ENCODE data around the gene FAM217A.
"Not testable (repeated sequence)": the region's sequence is repeated elsewhere in the genome, so short reads cannot be mapped to it uniquely, and the experiment has no call there.

The FAM217A gene, protein sequence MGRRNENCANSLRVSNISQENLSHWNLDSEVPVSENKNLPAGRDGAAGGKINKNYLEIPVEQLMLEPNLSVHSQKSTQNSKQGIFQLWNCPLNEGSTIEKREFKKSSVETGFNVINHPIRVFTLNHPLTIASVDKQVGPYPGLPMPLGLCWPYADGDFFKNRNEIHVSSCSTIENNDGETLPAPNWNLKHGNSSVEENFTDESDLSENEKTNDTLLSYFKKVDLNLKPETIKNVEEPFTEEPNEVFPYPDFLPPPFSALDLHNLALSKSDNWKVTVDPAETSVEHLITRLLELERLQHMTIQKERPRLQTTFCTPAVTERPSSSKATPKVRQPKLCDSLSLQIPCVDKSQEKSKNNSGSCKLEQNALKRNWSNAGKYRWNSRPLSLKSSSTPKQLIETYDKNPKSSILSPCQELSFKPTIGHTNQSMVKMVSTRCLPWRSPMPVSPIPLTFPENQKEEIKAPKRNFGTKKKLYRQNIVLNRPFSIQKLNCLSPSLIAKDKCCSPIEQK

DNA sequence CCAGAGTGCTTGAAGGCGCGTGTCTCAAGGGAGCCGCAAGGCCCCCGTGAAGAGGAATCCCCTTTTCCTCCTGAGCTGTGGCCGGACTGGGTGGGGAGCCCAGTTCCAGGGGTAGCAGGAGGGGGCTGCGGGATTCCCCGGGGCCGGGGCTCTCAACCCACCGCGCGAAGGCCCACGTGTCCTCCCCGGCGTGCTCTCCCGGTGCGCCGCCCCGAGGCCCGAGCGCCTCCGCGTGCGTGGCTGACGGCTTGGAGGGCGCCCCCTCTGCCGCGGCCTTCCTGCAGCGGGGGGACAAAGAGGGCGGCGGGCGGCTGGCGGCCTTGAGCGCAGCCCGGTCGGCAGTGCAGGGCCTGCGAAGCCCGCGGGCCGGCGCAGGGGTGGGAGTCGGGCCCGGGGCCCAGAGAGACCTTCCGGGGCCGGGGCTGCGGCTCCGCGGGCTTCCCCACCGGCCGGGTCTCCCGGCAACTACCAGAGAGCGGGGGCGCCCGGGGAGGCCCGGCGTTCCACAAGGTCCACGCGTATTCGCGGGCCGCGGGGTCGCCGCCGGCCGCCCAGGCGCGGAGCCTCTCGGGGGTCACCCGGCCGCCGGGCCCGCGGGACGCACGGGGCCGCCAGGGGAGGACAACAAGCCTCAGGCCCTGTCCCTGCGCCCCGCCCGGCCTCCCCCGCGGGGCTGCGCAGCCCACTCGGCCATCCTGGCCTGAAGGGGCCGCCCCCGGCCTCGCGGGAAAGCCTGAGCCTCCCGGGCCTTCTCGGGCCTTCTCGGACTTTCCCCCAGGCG lies at the start of gene FAM217A:
Gene FAM217A (minus strand): TSS at position 447 of the 781 bp plus-strand sequence. CDS start 1,723 bp downstream, outside the sequence.
- no peak for FAIRE-seq

DNA sequence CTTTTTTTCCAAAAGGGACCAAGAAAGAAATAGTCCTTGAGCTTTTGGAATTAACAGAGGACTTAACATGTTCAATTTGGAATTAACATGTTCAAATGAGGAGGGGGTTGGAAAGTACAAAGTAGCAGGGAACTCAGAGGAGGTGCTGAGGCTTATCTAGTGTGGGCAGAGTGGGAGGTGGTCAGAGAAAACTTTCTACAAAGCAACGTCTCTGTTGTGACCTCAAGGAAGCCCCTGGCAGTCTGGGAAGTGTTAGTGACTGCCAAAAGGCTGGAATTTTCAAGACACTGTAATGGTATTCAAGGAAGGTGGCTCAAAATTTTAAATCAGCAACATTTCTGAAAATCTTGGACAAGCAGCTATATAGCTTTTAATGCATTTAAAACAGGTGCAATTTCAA lies 49.1 kb upstream of the FAM217A start:
- FAIRE-seq: no peak

DNA sequence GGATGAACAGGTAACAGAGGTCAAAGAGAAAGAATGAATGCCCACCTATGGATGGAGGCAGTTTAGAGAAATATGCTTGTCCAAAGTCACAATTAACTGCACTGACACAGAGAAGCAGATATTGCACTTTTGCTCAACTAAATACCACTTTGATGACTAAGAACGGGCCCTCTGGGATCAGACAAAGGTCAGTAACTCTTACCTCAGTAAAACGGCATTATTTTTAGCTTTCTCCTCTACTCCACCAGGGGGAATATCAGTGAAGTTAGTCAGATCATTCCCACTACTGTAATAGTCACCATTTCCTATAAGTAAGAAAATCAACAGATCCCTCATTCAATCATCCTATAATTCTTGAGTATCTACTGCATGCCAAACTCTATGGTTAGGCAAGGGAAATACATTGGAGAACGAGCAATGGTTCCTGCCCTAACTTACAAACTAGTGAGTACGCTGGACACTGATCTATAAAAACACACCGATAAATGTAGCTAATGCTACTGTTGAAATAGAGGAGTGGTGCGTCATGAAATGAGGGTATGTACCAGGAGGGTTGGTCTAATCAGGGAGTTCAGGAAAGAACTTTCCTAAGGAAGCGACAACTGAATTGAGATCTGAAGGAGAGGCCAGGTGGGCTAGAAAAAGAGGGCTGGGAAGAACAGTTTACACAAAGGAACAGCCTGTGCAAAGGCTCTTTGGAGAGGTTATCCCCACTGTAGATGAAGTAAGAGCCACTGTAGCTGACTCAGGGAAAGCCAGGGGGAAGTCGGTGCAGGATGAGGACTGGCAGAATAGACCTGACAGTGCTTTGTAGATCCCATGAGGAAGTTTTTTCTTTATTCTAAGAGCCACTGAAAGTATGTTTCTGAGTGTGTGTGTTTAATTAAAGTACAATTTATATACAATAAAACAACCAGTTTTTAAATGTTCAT lies 47.3 kb upstream of the FAM217A start:
- no peak for FAIRE-seq

DNA sequence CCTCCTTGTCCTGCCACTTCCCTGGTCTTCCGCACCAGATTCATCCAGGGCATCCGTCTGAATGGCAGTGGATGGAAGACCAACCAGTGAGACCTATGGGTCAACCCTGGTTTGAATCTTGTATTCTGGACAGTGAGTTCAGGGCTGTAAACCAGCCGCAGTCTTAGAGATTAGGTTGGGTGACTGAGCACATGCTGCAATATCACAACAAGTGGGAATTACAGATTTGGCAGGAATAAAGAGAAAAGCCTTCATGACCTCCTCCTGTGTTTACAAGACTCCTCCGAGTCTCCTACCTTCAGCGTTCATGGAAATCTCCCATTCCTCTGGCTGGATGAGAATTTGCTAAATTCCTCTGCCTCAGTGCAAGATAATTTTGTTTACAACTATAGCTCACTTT lies 46.6 kb upstream of the FAM217A start:
- no peak for FAIRE-seq

DNA sequence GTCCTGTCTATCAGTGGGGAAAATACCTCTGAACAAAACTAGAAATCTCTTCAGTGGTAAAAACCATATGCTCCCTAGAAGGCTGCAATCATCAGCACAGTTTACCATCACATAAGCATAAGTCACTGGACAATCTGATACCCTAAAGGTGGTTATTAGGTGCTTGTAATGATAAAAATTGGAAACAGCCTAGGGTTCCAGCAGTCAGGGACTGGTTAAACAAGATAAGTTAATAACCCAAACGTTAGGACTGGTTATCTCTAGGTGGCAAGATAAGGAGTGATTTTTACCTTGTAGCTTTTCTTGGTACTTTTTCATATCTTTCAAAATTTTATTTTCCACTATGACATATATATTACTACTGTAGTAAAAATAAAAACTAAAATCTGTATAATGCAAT lies 45.4 kb upstream of the FAM217A start:
- FAIRE-seq: no peak

DNA sequence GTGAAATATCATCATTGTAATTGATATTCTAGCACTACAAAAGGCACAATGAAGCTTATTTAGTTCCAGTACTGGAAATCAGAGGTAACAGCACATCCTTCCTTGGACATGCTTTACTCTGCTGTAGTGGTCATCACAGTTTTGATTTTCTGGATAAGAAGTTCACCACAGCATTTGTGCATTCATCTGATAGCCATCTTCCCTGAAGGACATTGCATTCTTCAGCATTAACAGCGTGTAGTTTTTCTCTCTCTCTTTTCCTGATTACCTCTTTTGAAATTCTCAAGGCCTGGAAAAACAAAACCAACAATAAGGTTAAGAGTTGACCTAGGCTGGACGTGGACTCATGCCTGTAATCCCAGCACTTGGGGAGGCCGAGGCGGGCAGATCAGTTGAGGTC lies 36.8 kb upstream of the FAM217A start:
- no peak for FAIRE-seq

DNA sequence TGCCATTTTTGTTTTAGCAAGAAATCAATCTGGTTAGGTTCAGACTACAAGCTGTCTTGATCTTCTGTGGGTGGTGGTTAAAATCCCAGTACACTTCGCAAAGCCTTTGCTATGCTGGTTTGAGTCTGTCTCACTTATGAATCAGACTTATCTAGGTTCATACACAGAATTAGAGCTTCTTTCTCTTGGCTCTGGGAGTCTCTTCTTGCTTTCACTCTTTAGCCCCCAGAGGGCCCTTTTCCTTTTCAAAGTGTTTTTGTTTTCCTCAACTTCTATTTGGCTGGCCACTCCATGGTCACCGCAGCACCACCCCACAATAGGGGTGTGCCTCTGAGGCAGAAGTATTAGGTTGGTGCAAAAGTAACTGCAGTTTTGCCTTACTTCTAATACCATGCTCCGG lies 35.2 kb upstream of the FAM217A start:
- no peak for FAIRE-seq

DNA sequence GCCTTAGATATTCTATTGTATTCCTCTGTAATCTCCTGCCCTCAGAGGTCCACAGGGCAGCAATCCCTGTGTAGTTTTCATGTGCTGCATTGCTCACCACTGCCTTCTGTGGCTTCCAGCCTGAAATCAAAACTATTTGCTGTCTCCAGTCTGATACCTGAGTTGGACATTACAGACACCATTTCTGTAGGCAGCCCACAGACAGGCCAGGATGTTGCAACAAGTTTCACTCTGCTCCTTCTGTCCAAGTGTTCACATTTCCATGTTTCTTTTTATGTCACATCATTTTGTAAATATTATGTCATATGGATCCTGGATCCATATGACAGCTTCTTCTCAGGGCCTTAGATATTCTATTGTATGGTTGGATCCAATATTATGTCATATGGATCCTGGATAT lies 34.7 kb upstream of the FAM217A start:
- FAIRE-seq: no peak

DNA sequence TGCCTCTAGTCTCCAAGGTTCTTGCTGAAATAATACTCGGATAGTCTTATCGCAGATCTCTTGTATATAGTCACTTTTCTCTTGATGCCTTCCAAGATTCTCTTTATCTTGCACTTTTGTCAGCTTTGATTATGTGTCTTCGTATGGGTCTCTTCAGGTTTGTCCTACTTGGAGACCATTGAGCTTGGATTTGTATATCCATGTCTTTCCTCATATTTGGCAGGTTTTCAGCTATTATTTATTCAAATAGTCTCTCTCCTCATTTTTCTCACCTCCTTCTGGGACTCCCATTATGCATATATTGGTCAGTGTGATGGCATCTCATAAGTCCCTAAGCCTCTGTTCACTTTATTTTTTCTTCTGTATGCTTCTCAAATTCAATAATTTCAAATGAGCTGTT lies 33.4 kb upstream of the FAM217A start:
- no peak for FAIRE-seq

DNA sequence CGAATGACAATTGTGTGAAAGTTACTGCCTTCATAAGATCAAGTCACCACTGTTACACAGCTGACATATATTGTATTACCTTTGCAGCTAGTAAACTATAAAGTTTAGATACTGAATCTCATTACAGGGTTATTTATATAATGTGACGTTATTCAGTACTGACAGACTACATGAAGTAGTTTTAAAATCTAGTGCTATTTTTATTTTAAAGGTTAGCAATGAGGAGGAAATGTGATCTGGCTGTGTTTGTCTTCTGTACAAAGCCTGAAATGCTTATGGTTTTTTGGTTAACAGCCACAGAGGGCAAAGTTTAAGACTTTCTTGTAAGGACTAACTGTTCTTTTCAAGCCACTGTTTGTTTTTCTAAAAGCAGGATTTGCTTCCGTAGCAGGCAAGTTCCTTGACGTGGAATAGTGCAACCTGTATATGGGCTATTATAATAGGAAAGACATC lies 30.5 kb upstream of the FAM217A start:
- FAIRE-seq: peak; percentile 94

DNA sequence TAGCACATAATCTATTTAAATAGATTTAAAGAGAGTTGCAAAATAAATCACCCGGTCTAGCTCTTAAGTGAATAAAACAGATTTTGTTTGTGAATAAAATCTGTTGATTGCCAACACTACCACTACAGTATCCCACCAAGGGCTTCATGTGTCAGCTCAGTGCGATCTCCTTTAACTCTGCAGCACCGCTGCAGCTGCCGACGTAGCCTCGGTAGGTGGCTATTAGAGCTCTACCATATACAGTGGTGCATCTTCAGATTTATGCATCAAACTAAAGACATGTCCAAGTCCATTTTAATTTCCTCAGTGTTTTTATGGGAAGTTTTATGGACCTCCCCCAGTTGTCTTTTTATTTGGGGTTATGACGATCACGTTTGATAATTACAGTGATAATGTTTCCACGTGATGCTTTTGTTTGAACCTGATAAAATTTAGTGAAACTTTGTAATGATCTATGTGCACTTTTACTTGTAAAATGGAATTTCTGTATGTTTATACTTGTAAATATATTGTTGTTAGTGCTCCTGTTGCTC lies 29.7 kb upstream of the FAM217A start:
- FAIRE-seq: no peak

DNA sequence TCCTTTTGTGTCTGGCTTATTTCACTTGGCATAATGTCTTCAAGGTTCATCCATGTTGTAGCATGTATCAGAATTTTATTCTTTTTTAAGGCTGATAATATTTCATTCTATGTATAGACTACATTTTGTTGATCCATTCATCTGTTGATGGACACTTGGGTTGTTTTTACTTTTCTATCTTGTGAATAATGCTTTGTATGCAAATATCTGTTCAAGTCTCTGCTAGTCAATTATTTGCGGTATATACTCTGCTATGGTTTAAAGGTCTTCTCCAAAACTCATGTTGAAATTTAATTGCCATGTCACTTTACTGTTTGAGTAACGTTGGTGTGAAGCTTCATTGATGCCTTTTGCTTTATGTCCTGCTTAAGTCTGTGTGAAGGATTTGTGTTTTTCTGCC lies 28.9 kb upstream of the FAM217A start:
- no peak for FAIRE-seq

DNA sequence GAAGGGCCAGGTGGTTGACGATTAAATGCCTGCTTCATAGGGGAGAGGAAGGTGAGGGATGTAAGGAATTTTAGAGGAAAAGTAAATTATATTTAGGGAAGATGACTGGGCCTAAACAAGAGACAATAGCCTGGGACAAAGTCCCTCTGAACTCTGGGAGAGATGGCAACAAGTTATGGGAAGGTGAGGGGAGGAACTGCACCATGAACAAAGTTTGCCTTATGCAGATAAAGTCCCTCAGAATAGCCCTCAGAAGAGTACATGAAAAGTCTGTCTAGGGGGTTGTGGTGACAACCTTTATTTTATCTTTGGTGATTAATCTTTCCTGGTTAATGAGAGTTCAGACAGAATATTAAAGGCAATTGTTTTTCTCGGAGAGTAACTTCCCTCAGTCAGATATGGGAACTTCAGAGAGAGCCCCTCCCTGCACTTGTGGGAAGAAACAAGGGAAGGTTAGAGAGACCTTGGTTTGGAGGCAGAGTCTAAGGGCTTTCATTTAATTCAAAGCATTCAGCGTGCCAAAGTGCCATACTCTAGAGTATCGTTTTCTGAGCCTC lies 27.1 kb upstream of the FAM217A start:
- no peak for FAIRE-seq

DNA sequence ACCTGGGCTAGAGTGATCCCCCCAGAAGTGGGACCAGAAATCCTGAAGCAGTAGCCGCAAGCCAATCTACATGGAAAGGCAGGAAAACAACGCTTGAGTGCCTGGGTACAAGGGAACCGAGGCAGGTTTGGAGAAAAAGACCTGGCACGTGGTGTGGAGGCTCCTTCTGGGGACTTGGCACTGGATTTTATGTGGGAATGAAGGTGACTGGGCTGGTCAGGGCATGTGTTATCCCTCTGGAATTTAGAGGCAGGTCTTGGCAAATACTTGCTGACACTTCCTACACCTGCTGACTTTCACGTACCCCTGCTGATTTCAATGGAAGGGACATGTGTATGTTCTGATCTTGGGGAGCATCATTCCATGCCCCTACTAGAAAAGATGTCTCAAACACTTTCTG lies 25.0 kb upstream of the FAM217A start:
- FAIRE-seq: no peak

DNA sequence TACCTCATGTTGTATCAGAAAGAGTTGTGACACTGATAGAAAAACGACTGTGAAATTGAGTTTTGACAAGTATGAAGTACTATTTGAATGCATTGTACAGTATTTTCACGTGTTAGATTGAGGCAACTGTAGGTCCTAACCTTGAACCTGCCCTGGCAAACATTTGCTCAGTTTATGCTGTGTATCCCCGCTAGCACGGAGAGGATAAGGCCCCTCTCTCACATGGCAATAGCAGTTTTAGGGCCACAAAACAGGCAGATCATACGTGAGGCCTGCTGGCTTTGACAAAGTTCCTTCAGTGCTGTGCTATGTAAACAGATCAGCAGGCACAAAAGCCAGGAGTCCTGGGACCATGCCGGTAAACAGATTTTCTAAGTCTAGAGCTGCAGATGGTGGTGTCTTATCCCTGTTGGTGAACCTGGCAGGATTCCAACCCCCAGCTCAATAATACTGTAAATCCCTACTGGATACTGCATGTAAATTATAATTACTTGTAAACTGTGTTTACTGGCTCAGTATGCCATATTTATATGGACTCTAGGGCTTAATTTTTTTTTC lies 23.8 kb upstream of the FAM217A start:
- FAIRE-seq: no peak

DNA sequence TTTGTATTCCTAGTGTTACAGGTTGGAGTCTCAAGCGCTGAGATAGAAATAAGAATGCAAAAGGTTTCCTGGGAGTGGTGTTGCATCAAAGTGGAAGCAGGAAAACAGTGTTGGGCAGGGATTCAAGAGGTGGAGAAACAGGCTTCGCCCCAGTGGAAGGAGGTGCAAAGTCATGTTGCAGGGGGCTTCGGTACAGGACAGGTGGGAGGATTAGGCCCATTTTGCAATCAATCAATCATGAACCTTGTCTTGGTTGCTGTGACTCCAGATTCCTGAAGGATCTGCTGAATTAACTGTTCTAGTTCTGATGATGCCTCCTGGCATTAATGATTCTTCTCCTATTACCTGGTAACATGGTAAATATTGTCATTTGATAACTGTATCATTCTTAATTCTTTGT lies 22.4 kb upstream of the FAM217A start:
- FAIRE-seq: no peak

DNA sequence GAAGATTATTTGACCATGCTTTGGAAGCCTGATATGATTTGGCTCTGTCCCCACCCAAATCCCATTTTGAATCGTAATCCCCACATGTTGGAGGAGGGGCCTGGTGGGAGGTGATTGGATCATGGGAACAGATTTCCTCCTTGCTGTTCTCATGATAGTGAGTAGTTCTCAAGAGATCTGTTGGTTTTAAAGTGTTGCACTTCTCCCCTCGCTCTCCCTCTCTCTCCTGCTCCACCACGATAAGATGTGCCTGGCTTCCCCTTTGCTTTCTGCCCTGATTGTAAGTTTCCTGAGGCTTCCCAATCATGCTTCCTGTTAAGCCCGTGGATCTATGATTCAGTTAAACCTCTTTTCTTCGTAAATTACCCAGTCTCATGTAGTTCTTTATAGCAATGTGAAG lies 21.7 kb upstream of the FAM217A start:
- FAIRE-seq: no peak

DNA sequence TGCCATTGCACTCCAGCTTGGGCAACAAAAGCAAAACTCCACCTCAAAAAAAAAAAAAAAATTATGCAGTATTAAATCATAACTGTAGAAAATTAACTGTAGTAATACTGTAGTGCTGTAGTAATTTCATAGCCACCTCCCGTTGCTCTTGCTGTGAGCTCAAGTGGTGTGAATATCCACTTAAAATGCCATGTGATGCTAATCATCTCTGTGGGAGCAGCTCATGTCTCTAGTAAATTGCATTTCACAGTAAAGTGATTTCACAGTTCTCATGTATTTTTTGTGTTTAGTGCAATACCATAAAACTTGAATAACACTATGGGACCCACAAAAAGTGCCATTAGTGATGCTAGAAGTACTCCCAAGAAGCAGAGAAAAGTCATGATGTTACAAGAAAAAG lies 14.4 kb upstream of the FAM217A start:
- no peak for FAIRE-seq

DNA sequence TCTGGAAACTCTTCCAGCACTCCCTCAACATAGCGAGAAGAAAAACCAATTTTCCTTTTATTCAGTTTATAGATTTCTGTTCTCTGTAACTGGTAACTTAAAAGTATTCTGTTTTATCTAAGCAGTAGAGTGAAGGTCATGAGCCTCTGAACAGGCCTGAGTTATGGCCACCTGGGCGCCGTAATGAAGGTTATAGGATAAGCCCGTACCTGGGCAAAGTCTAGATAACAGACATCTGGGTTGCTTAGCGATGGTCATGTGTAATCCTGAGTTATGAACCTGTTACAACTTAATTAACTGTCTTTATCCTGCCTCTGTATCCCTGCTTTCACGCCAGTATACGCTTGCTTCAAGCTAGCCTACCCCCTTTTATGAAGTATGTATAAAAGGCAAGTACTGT lies 13.0 kb upstream of the FAM217A start:
- FAIRE-seq: no peak

DNA sequence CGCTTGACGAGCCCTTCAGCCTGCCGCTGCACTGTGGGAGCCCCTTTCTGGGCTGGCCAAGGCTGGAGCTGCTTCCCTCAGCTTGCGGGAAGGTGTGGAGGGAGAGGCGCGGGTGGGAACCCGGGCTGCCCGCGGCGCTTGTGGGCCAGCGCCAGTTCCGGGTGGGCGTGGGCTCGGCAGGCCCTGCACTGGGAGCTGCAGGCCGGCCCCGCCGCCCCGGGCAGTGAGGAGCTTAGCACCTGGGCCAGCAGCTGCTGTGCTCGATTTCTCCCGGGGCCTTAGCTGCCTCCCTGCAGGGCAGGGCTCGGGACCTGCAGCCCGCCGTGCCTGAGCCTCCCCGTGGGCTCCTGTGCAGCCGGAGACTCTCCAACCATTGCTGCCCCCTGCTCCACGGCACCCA lies 11.1 kb upstream of the FAM217A start:
- FAIRE-seq: not testable (repeated sequence)

DNA sequence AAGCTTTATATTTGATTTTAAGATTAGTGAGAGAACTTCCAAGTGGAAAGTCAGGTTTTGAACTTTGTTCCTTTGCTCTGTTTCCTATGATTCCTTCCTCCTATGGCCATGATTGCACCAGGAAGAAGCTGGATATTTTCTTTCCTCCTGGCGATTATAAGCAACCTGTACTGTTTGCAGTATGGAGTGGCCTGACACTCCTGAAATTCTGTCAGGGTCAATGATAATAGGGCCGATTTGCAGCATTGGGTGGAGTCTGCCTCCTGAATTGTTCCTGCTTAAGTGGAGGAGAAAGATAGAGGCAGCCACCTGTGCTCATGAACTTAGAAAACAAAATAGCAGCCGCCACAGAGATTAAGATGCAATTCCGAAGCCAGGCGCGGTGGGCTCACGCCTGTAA lies 9.8 kb upstream of the FAM217A start:
- FAIRE-seq: no peak

DNA sequence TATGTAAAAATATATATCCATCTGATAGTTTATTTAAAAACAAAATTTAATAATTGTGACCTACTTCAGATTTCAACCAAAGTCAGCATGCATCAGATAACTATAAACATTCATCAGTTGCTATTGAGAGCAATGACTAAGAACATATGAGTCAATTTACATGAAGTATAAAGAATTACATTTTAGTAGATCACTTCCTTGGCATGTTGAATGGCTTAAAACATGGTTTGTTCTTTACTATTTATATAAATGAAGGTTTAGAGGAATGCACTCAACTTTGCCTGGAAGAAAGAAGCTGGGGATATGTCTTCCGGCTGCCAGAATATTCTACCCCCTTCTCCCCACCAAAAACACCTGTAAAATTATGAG lies 6.4 kb upstream of the FAM217A start:
- no peak for FAIRE-seq
